Left renal cortex interstitium (tissue), 4 donors: ENCODE measurements around the gene SCYGR6. TPM values are rescaled to one million over a fixed set of nuclear protein-coding genes. Genes with fewer than 3 reads are reported as not detected.

ENCODE experiments used
- DNase-seq, 4 donors: peaks; one replicate each; pipeline ENCODE4 v3.0.0-alpha.2; 2013; ENCODE audit warnings: low read depth in 4 of 4, low spot score in 2 of 4, missing footprints in 1 of 4
- polyA plus RNA-seq, 4 donors: library from polyadenylated mRNA; unstranded; fragments of 120-200 nt; gene quantifications; one replicate each; pipeline ENCODE4 v1.2.1, GENCODE V29; 2013; ENCODE audit not compliant: insufficient read length in 4 of 4

SCYGR6 gene
- polyA plus RNA-seq, 4 donors, result not detected

DNA sequence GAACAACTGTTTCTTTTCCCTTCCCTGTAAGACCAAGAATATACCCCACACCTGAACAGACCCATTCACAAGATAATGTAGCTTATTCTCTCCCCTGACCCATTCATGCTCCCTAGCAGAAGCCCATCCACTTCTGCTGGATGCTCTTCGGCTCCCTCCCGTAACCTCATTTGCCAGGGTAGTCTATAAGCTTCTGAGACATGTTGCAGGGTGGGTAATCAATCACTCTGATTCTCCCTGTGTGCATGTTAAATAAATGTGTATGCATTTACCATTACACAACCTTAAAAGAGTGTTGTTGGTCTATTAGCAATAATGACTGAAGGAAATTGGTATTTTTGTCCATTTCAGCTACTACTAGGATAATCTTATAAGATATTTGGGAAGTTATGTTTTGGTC, 8.1 kb downstream of the SCYGR6 start:
- DNase-seq, result no peak

DNA sequence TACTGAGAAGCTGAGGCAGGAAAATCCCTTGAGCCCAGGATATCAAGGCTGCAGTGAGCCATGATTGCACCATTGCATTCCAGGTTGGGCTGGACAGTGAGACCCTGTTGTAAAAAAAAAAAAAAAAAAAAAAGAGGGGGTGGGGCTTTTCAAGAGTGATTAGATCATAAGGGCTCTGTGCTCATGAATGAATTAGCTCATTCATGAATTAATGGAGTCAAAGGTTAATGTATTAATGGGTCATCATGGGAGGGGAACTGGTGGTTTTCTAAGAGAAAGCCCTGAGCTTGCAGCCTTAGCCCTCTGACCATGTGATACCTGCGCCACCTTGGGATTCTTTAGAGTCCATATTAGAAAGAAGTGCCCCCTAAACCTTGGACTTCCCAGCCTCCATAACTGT, 11.3 kb downstream of the SCYGR6 start:
- no peak for DNase-seq

- no peak for DNase-seq
Observed at GRCh38 chr2:227710986-227711385, 13.6 kb downstream of the SCYGR6 start.

DNA sequence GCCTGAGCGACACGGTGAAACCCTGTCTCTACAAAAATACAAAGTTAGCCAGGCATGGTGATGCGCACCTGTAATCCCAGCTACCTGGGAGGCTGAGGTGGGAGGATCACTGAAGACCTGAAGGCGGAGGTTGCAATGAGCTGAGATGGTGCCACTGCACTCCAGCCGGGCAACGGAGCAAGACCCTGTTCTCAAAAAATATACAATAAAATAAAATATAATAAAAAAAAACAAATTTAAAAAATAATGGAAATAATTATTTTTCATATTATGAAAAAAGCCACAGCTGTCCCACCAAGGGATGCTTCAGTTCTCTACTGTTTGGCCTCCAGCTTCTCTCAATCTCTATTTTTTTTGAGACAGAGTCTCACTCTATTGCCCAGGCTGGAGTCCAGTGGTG, 17.2 kb downstream of the SCYGR6 start:
- no peak for DNase-seq

DNA sequence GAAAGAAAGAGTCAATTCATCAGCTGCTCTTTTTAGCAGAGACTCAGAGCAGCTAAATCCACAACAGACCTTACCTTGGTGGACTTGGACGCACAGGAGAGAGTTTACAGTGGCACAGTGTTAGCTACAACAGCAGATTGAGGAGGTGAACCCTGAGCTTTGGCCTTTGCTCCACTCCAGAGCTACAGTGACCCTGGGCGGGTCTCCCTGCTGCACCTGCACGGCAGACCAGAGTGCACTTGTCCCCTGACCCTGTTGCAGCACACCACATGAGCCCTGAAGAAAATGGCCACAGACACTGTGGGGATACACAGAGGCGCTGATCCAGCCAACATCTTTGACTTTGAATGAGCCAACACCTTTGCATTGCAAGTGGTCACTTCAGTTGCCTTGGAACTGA, 17.7 kb downstream of the SCYGR6 start:
- DNase-seq, result no peak

- no peak for DNase-seq
Observed at GRCh38 chr2:227703961-227704360, 20.6 kb downstream of the SCYGR6 start.

DNA sequence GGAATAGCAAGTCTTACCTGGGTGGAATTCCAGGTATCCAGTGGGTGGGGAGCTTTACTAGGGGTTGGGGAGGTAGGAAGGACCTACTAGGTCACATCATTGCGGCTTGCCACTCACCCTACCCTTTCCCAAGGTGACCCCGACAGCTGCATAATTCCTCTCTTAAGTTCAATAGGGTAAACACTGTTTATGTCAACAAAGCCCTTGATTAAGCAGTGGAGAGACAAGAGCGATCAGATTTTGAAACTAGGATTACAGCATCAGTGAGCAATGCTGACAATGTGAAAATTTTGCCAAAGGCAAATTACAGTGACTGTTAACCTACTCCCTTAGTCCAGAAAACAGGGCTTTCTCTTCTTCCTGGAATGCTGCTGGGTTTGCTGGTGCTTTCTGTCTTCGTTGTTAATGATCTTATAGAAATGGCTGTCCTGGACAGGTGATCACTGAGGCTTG, 21.3 kb downstream of the SCYGR6 start:
- no peak for DNase-seq

- DNase-seq, result no peak
Observed at GRCh38 chr2:227701556-227701955, 23.0 kb downstream of the SCYGR6 start.

GRCh38 chr2:227696990-227697679, 27.4 kb downstream of the SCYGR6 start:
- DNase-seq, result no peak

GRCh38 chr2:227687189-227687588, 37.4 kb downstream of the SCYGR6 start:
- DNase-seq, result no peak

DNA sequence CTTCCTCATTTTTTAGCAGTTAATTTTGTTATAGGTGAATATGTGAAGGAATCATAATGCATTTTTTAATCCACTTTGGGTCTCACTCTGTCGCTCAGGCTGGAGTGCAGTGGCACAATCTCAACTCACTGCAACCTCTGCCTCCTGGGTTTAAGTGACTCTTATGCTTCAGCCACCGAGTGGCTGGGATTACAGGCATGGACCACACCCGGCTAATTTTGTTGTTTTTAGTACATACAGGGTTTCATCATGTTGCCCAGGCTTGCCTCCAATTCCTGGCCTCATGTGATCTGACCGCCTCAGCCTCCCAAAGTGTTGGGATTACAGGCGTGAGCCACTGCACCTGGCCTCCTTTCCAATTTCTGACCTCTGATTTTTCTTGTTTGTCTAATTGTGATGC, 40.3 kb downstream of the SCYGR6 start:
- no peak for DNase-seq

- no peak for DNase-seq
Observed at GRCh38 chr2:227677928-227678327, 46.6 kb downstream of the SCYGR6 start.

DNA sequence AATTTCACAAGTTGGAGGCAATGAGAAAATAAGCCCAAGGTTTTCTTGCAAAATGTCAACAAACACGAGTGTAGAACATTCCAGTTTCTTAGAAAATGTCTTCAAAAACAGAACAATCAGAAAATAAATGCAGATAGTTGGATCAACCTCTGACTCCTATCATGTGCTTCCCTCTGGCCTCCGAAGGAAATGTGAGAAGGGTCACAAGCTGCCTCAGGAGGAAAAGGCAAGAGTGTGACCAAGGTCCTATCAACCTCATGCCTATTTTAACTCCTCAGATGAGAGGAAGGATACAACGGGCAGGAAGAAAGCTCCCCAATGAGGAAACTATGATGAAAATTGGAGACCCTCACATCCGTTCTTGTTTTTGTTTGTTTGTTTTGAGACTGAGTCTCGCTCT, 50.1 kb downstream of the SCYGR6 start:
- DNase-seq, result no peak

Other genes with a start within 250 kb of the SCYGR6 start
- not detected for gene SCYGR2, start 125.9 kb downstream of the SCYGR6 start, polyA plus RNA-seq
- gene SCYGR3, start 109.9 kb downstream of the SCYGR6 start, polyA plus RNA-seq, result not detected
- not detected for gene SCYGR4, start 107.3 kb downstream of the SCYGR6 start, polyA plus RNA-seq
- not detected for gene SCYGR5, start 58.0 kb downstream of the SCYGR6 start, polyA plus RNA-seq
- 10 to 100 TPM in 2 of 4 donors, 1 to 10 TPM in 2; 5.7 to 10.4 (median 9.0) TPM for gene SLC19A3, start 6.7 kb downstream of the SCYGR6 start, polyA plus RNA-seq
- gene SCYGR7, start 3.6 kb upstream of the SCYGR6 start, polyA plus RNA-seq, result not detected
- not detected for gene SCYGR8, start 21.1 kb upstream of the SCYGR6 start, polyA plus RNA-seq
- gene CCL20, start 89.1 kb upstream of the SCYGR6 start, polyA plus RNA-seq, result under 1 TPM; 0.23 to 0.61 (median 0.42) TPM
- under 1 TPM; 0.37 to 0.95 (median 0.66) TPM for gene DAW1, start 146.9 kb upstream of the SCYGR6 start, polyA plus RNA-seq